Thymus (tissue), 11 donors: ENCODE measurements around the gene FBXO15. TPM values are rescaled to one million over a fixed set of nuclear protein-coding genes. Genes with fewer than 3 reads are reported as not detected.

Experiments
- DNase-seq, 9 donors: peaks; one replicate each; pipeline ENCODE4 v3.0.0-alpha.2; 2013; ENCODE audit warnings: low spot score in 9 of 9, low read depth in 6 of 9, missing footprints in 1 of 9
- H3K27ac ChIP-seq, 2 donors: one replicate each; pipeline ENCODE4 v1.5.1; 2013; ENCODE audit warnings: control low read depth in 1 of 2, low read depth in 1 of 2, low read length in 1 of 2, mild to moderate bottlenecking in 1 of 2, moderate library complexity in 1 of 2
- H3K27me3 ChIP-seq, 2 donors: one replicate each; pipeline ENCODE4 v1.5.1; 2013; ENCODE audit warnings: low read length in 1 of 2; ENCODE audit not compliant: control insufficient read depth in 2 of 2, insufficient read depth in 1 of 2
- H3K36me3 ChIP-seq, 2 donors: one replicate each; pipeline ENCODE4 v1.5.1; 2013; ENCODE audit warnings: low read length in 1 of 2, mild to moderate bottlenecking in 1 of 2, moderate library complexity in 1 of 2; ENCODE audit not compliant: control insufficient read depth in 2 of 2, insufficient read depth in 2 of 2
- H3K4me1 ChIP-seq, 2 donors: one replicate each; pipeline ENCODE4 v1.5.1; 2013; ENCODE audit warnings: low read length in 2 of 2; ENCODE audit not compliant: control insufficient read depth in 2 of 2, insufficient read depth in 2 of 2
- H3K4me3 ChIP-seq, 2 donors: one replicate each; pipeline ENCODE4 v1.5.1; 2013; ENCODE audit warnings: low read length in 2 of 2, control low read depth in 1 of 2, mild to moderate bottlenecking in 1 of 2
- H3K9me3 ChIP-seq, 2 donors: one replicate each; pipeline ENCODE4 v1.5.1; 2013; ENCODE audit warnings: low read length in 1 of 2, mild to moderate bottlenecking in 1 of 2; ENCODE audit not compliant: control insufficient read depth in 2 of 2, insufficient read depth in 1 of 2
- WGBS: extraction: QIAGEN DNeasy Blood & Tissue Kit; methylation state at CpG from one replicate; pipeline ENCODE4 v1.1.7; 2013; 5-methylcytosine and 5-hydroxymethylcytosine counted together
- polyA plus RNA-seq: library from polyadenylated mRNA; stranded (reverse); fragments of 200-250 nt; gene quantifications from one replicate; pipeline ENCODE4 v1.2.3, GENCODE V29; 2013
- total RNA-seq: library from RNA; stranded (reverse); fragments of 120-200 nt; gene quantifications from one replicate; pipeline ENCODE4 v1.2.4, GENCODE V29; 2013
- donor health status: healthy.

The FBXO15 gene
- total and polyA plus RNA-seq, 2 donors: 5.1 to 9.5 TPM

DNA sequence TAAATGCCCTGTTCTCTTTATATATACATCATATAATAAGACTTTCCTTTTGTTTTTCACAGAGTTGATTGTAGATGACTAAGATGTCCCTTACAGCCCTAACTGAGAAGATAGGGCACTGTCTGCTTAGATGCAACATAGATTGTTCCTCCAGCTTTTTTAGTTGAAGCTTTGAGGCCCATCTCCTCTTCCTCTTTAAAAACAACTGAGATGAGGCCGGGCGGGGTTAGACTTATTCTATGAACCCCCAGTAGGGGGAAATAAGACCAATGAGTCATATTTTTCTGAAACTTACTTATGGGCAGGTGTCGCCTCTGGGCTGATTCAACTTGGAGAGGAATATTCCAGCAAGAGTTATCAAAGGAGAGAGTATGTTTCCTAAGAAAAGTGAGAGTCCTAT is 84.6 kb downstream of the FBXO15 start:
- peak overlapping the region; percentile 80 to 95 for H3K27ac ChIP-seq
- WGBS: 66% methylated on average over 3 of the region's 3 CpGs

DNA sequence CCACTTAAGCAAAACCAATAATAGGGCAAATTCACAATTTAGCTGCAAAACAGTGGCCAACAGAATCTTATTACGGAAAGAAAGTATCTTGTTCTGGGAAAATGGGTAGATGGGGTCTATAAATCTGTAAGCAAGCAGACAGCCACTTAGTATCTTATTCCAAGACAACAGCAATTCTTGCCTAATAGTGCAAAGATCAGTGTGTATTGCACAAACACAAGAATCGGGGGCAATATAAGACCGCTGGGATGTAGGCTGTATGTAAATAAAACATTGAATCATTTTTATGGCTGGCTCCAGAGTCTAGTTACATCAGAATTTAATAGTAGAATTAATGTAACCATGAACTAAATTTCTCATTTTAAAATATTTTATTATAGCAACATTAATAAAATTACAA is 85.6 kb downstream of the FBXO15 start:
- no peaks in the 10 kb centered on the region for H3K36me3 ChIP-seq
- H3K9me3 ChIP-seq: no peaks in the 10 kb centered on the region
- DNase-seq: no peak
- no peak overlapping the region for H3K4me3 ChIP-seq
- WGBS: 97% methylated on average over 3 of the region's 3 CpGs
- H3K4me1 ChIP-seq: peaks cover 46 to 53% of the 10 kb centered on the region in 2 donors
- no peaks in the 10 kb centered on the region for H3K27me3 ChIP-seq
- peak overlapping the region in 1 of 2 donors; percentile 94 for H3K27ac ChIP-seq

More for the DNA sequence above, 84.6 kb downstream of the FBXO15 start:
- peaks cover 46 to 53% of the 10 kb centered on the region in 2 donors for H3K4me1 ChIP-seq
- H3K27me3 ChIP-seq: no peaks in the 10 kb centered on the region
- DNase-seq: peak in 3 of 9 donors; percentile 34 to 79 (median 52)
- H3K9me3 ChIP-seq: no peaks in the 10 kb centered on the region
- no peaks in the 10 kb centered on the region for H3K36me3 ChIP-seq
- no peak overlapping the region for H3K4me3 ChIP-seq

DNA sequence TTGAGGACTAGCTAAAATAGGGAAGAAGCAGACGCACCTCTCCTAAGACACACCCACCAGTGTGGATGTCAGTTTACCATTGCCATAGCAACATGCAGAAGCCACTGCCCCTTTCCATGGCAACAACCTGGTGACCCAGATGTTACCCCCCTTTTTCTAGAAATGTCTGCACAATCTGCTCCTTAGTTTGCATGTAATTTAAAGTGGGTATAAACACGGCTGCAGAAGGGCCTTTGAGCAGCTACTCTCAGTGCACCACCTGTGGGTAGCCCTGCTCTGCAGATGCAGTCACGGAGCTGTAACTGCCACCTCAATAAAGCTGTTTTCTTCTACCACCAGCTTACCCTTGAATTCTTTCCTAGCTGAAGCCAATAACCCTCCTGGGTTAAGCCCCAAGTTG is 87.1 kb downstream of the FBXO15 start:
- peak in 6 of 9 donors; percentile 33 to 78 (median 57) for DNase-seq
- Histone ChIP-seq H3K4me3 (no peak overlapping the region), H3K27ac (peak overlapping the region; percentile 79 to 94), H3K27me3 (no peaks in the 10 kb centered on the region), H3K4me1 (peaks cover 34 to 39% of the 10 kb centered on the region in 2 donors), H3K9me3 (no peaks in the 10 kb centered on the region), H3K36me3 (no peaks in the 10 kb centered on the region)
- 42% methylated on average over 3 of the region's 3 CpGs for WGBS

DNA sequence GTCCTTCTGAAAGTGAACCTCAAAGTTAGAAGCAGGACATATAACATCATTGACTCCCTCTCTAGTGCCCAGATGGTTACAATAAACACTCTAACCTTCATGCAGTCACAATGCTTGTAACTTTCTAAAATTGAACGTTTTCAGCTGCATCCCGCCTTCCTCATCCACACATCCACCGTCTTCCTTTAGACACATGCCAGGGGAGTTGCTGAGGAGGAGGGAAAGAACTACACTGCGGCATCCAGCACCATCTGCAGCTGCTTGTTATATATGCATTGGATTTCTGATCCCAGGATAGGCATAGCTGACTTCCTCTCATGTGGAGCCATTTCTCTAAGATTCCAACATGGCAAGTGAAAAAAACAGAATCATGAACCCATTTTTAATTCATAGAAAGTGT is 96.8 kb downstream of the FBXO15 start:
- H3K9me3 ChIP-seq: peaks cover 1 to 8% of the 10 kb centered on the region in 2 donors
- H3K4me3 ChIP-seq: no peak overlapping the region
- H3K36me3 ChIP-seq: no peaks in the 10 kb centered on the region
- WGBS: 90% methylated on average over 4 of the region's 4 CpGs
- DNase-seq: no peak
- no peaks in the 10 kb centered on the region for H3K4me1 ChIP-seq
- no peak overlapping the region for H3K27ac ChIP-seq
- H3K27me3 ChIP-seq: no peaks in the 10 kb centered on the region

DNA sequence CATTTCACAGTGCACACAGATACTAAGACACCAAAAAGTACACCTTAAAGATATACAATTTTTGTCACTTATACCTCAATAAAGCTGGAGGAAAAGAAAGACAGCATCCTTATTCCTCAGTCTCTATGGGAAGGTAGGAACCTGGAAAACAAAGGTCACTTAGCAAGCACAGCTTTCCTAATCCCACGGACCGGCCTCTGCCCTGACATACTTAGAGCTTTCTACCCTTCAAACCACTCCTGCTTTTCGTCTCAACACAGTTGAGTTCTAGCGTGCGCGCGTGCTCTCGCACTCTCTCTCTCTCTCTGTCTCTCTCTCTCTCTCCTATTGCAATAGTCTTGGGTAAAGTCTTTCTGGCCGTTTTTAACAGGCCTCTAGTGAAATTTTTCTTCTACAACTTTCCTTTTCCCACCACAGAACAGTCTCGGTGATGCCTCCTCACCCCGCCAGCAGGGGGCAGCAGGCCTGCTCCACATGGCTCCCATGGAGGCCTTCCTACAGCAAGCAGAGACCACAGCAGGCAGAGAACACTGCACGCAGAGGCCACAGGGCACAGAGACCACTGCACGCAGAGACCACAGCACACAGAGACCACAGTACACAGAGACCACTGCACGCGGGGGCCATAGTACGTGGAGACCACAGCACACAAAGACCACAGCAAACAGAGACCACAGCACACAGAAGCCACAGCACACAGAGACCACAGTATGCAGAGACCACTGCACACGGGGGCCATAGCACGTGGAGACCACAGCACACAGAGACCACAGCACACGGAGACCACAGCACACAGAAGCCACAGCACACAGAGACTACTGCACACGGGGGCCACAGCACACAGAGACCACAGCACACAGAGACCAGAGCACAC is 106.9 kb downstream of the FBXO15 start:
- H3K36me3 ChIP-seq: no peaks in the 10 kb centered on the region
- no peak overlapping the region for H3K27ac ChIP-seq
- H3K9me3 ChIP-seq: peaks cover 0 to 9% of the 10 kb centered on the region in 2 donors
- no peaks in the 10 kb centered on the region for H3K27me3 ChIP-seq
- WGBS: 65% methylated on average over 20 of the region's 20 CpGs
- no peak overlapping the region for H3K4me3 ChIP-seq
- peak in 6 of 9 donors; percentile 43 to 81 (median 64) for DNase-seq
- peaks cover 4 to 7% of the 10 kb centered on the region in 2 donors for H3K4me1 ChIP-seq

- Histone ChIP-seq H3K27ac (no peak overlapping the region), H3K4me1 (peaks cover 4 to 7% of the 10 kb centered on the region in 2 donors), H3K4me3 (no peak overlapping the region), H3K36me3 (no peaks in the 10 kb centered on the region), H3K27me3 (no peaks in the 10 kb centered on the region), H3K9me3 (peaks cover 0 to 9% of the 10 kb centered on the region in 2 donors)
- no peak for DNase-seq
- 96% methylated on average over 4 of the region's 4 CpGs for WGBS
Measured at GRCh38 chr18:74040008-74040407, 107.6 kb downstream of the FBXO15 start.

GRCh38 chr18:74029161-74029560 is 118.5 kb downstream of the FBXO15 start:
- Histone ChIP-seq H3K4me3 (no peak overlapping the region), H3K36me3 (no peaks in the 10 kb centered on the region), H3K4me1 (no peaks in the 10 kb centered on the region), H3K27ac (no peak overlapping the region), H3K27me3 (no peaks in the 10 kb centered on the region), H3K9me3 (no peaks in the 10 kb centered on the region)
- no peak for DNase-seq

Other genes starting within 250 kb of the FBXO15 start
- gene TIMM21, start 689 bp upstream of the FBXO15 start, total RNA-seq: 34.5 TPM
- gene TIMM21, start 689 bp upstream of the FBXO15 start, polyA plus RNA-seq: 19.7 TPM
- gene CYB5A, start 144.1 kb upstream of the FBXO15 start, total RNA-seq: 52.9 TPM
- 86.2 TPM for gene CYB5A, start 144.1 kb upstream of the FBXO15 start, polyA plus RNA-seq
- gene C18orf63, start 168.0 kb upstream of the FBXO15 start, total RNA-seq: under 0.01 TPM
- gene C18orf63, start 168.0 kb upstream of the FBXO15 start, polyA plus RNA-seq: 0.09 TPM